GM19324 (cell line): ENCODE results near the gene REXO2.

Experiments used
- ATAC-seq: cut with Tn5 transposase; IDR thresholded peaks from one replicate; pipeline ENCODE4 v1.9.1; 2021; ENCODE audit warnings: mild to moderate bottlenecking, moderate library complexity; ENCODE audit not compliant: unreplicated experiment, low FRiP score

Gene REXO2

DNA sequence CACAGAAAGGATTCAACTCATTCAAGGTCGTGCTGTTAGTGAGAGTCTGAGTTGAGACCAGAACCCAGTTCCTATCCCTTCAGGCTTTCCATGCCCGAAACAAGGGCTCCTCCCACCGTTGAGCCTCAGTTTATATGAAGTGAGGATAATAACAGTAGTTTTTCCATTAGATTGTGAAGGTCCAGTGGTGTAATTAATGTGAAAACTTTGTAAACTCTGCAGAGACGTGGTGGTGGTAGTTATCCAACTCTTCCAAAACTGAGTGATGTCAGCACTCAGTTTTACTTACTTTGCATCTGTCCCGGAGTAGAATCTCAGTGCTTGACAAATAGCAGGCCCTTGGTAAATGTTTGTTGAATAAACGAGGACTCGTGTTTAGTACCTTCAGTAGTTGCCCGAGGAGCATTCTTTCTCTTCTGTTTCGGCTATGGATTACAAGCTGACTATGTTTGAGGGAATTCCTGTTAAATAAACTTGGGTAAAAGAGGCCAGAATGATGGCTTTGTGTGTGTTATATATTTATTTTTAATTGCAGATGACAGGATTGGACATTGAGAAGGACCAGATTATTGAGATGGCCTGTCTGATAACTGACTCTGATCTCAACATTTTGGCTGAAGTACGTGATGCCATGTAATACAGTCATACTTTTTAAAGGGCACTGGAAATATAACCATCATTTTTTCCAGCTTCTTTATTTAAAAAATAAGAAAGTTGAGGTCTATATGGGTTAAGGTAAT, 1.0 kb downstream of the REXO2 start:
- no peak for ATAC-seq

DNA sequence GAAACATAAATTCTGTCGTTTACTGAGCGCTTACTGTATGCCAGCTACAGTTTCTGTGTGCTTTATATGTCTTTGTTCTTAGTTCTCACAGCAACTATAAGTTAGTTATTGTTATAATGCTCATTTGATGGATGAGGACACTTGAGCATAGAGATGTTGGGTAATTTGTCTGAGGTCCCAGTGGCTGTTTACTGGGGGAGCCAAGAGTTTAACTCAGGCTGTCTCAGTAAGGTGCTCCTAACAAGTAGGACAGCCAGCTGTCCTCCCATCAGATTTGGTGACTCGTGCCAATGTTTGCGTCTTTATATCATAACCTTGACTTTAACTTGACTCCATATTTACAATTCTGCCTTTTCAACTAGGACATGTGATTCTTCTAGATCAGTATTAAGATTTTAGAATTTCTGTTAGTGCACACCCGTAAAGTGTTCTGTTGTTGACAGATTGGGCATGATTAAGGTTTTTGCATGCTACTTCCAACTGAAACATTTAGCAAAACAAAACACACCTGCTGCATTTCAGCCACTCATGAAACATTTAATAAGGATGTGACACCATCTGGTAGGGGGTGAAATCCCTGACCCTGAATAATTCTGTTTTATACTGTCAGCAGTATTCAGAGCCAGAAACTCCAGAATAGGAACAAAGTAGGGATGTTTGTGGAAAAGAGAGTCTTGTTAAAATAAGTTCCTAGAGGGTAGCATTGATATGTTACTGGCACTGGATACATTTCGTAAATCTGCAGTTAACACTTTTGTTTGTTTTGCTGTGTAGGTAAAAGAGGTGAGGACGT, 1.9 kb downstream of the REXO2 start:
- no peak for ATAC-seq

DNA sequence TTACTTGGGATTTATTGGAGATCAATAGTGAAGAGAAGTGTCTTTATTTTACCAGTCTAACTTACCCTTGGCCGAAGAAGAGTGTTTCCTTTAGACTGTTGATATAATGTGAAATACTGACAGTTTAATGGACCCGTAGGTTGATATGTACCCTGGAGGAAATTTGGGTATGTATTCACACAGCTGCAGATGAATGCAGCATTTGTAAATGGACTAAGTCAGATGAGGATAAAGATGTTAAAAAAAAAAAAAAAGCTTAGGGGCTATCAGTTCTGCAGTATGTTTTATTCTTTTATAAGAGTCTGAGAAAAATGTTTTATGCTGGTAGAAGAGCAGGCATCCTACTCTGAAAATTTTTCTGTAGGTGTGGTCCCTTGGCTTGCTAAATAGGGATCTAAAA, 2.7 kb downstream of the REXO2 start:
- no peak for ATAC-seq

DNA sequence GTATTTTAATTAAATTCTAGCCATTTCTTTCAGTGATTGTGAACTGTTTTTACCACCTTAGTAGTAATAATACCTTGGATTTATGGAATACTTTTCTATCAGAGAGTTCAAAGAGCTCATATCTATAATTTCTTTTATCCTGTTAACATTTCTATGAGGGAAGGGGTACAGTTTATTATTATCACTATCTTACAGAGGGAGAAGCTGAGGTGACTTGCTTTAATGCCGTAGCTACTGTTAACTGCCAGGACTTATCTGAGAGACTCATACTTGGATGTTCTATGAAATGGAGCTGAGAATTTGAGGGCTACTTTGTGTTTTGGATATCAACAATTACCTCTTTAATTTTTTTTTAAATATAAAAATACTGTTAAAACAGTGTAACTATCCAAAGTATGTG, 3.3 kb downstream of the REXO2 start:
- no peak for ATAC-seq

DNA sequence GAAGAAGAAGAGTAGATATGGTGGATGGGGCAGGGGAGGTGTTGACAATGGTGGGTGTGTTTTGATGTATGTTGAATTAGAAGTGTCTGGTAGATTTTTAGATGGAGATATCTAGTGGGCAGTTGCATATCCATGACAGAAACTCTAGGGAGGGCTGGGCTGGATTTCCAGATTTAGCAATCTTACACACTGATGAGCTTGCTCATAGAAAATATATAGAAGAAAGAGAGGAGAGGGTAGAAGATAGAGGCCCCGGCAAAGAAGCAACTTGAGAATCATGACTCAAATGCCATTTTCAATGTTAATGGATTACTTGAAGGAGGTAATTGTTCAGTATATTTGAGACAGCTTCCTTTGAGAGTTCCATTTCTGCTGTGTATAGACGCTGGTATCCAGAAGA, 8.2 kb downstream of the REXO2 start:
- ATAC-seq: no peak

DNA sequence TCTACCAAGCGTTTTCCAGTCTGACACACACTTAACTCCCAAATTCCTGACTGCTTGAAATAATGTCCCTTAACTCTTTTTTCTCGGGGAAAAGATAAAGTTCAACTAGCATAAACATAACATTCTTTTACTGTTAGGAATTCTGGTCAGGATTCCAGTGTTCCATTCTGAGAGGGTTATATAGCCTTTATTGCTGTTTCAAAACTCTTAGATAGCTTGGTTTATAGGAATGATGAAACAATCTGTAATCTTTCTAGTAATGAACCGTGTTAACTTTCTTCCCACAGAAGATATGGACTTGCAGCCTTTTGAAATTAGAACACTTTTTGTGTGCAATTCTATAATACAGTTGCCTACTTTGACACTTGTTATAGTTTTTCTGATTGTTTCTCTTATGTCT, 8.6 kb downstream of the REXO2 start:
- no peak for ATAC-seq

DNA sequence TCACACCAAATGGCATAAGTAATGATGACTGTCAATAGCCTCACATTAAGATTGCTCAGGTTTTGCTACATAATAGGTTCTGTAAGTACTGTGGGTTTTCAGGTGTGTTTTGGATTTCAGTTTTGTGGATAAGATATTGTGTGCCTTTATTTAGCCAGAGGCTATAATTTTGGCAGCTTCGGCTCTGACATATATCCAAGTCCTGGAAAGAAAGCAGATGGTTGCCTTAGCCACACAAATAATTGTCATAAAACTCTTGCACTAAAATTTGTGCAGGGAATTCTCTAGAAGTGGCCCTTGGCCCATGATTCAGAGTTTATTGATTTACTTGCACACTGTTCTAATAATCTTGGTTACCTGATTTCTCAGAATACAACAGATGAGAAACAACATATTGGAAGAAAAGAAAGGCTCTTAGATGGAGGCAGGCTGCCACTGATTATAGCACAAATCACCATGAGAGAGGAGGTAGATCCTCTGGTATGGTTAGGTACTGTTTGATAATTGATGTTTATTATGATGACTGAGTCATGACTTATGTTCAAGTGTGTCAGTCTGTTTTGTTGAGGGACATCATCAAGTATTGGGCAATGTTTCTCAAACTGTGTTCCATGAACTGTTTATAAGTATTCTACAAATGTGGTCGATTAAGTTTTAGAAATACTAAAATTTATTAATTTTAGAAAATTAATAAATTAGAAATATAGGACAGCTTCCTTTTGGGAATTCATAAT, 9.6 kb downstream of the REXO2 start:
- ATAC-seq: no peak

DNA sequence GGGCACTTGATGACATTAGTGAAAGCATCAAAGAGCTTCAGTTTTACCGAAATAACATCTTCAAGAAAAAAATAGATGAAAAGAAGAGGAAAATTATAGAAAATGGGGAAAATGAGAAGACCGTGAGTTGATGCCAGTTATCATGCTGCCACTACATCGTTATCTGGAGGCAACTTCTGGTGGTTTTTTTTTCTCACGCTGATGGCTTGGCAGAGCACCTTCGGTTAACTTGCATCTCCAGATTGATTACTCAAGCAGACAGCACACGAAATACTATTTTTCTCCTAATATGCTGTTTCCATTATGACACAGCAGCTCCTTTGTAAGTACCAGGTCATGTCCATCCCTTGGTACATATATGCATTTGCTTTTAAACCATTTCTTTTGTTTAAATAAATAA, 10.6 kb downstream of the REXO2 start:
- ATAC-seq: no peak

DNA sequence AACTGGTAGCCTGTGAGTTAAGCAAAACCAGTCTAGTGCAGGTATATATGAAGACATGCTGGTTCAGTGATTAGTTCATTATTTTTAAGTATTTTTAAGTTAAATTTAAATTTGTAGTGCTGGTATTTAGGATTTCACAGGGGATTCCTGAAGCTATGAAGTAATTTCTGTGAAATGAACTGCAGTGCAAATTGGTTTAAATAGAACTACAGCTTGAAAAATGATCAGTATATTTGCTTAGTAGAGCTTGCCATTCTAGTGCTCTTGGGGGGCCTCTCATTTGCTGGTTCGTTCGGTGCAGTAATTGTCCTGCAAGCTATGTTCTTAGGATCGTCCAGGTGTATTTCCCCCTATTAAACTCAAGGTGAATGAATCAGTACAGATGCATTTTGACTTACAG, 13.1 kb downstream of the REXO2 start:
- ATAC-seq: no peak

DNA sequence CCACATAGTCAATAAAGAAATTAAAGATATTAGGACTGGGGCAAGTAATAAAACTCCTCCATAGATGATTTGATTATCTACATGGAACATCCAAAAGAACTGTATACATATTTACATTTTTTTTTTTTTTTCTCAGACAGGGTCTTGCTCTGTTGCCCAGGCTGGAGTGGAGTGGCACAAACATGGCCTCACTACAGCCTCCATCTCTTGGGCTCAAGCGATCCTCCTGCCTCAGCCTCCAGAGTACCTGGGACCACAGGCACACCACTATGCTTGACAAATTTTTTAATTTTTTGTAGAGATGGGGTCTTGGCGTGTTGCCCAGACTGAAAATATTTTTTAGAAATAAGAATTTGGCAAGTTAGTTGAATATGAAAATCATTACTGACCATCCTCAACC, 24.7 kb downstream of the REXO2 start:
- ATAC-seq: no peak

DNA sequence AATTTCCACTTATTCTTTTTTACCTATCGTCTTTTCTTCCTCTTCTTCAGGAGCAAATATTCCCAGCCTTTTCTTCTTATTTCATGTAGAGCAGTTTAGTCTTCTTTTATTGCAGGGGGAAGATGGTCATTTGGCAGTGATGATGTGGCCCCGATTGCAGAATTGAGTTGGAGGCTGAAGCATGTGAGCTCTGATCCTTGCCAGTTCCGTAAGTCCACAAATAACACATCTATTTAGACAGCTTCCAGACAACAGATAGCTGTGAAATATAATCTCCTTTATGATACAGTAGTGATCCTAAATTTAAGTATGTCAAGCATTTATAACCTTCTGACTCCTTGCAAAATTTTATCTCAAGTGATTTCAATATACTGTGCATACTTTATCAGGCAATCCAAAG, 27.5 kb downstream of the REXO2 start:
- ATAC-seq: no peak

DNA sequence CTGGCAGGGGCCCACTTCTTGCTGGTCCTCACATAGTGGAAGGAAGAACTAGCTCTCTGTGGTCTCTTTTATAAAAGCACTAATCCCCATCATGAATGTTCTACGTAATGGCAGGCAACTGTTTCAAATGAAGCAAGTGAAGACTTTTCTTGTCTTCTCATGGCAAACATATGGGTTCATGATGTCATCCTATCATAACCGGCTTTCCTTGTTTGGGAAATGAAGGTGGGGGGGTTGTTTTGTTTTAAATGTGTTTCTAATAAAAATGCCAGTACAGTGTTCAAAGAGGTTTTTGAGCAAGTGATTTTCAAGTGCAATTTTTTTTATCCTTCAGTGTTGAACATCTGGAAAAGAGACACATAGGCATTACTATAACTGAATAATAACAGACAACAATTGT, 33.4 kb downstream of the REXO2 start:
- ATAC-seq: no peak

DNA sequence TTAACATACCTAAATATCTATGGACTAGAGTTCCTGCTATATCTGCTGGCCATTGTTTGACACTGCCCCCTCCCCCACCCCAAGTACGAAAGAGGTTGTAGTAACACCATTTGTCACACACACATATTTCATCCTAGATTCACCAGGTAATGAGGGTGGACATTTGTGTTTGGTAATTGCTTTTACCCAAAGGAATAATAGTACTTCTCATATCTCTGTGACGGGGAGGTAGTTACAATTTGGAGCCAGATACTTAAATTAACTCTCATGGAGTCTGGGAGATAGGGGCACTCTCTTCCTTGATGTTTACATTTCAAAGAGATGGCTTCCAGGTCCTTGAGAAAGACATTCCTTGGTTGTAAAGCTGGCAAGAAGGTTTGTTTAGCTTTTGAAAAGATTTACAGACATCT, 38.7 kb downstream of the REXO2 start:
- no peak for ATAC-seq

DNA sequence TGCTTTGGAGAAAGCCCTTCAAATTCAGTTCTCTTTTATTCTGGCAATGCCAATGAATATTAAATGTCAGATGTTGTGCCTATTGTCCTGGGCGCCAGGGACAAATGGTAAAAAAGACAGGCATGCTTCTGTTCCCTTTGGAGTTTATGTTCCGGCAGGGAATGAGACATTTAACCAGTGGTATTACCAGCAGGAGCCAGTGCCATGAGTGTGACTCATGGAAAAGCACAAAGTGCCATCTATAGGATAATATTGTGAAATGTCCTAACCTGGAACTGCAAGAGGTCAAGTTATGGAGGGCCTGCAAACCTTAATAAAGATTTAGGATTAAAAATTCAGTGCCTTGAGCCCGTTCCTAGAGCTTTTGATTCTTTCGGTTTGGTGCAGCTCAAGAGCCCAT, 39.5 kb downstream of the REXO2 start:
- no peak for ATAC-seq

DNA sequence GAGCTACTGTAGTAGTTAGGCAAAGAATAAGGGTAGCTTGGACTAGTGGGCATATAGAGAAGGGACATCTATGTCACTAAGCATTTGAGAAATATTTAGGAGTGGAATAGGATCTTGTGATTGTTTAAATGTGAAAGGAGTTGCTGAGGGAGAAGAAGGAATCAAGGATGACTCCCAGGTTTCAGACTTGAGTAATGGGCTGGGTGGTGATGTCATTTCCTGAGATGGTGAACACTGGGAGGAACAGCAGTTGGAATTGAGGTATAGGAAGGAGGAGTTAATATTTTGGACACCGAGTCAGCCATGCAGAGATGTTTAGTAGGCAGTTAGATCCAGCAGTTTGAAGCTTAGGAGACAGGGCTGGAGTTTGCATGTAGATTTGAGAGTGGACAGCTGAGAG, 40.1 kb downstream of the REXO2 start:
- ATAC-seq: no peak

DNA sequence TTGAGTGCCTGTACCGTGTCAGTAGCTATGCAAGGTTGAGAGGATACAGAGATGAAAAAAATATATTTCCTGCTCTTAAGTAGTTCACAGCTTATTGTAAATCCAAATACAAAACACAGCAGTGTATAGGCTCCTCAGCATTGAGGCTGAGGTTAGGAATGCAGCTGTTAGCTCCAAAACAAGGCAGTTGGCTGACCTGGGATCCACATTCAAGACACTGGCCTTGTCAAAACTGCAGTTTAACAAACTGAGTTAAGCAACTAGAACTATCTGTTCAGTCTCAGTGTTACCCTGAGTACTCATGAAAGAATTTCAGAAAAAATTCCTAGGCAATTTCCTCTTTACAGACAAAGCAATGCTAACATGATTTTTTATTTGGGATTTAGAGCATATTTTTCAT, 42.8 kb downstream of the REXO2 start:
- no peak for ATAC-seq

DNA sequence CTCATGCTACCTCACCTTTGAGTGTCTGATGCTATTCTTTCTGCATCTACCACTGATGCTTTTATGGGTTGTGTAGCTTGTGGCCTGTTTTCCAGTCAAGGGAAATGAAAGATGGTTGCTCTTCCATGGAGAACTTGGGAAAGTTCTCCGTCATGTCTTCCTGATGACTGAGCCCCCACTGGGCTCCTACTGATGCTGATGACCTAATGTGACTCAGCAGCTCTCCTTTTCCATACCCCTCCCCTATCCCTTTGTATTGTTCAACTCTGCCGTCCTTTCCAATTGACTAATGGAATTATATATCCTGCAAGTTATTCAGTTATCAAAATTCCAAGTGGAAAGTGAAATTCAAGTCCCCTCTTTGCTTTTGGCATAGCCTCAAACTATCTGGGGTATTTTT, 44.7 kb downstream of the REXO2 start:
- no peak for ATAC-seq

DNA sequence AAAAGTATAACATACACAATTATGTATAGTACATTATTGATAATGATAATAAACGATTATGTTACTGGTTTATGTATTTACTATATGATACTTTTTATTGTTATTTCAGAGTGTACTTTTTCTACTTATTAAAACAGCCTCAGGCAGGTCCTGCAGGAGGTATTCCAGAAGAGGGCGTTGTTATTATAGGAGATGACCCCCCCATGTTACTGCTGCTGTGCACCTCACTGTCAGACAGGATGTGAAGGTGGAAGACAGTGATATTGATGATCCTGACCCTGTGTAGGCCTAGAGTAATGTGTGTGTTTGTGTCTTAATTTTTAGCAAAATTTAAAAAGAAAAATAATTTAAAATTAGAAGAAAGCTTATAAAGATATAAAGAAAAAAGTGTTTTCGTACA, 57.6 kb downstream of the REXO2 start:
- no peak for ATAC-seq

DNA sequence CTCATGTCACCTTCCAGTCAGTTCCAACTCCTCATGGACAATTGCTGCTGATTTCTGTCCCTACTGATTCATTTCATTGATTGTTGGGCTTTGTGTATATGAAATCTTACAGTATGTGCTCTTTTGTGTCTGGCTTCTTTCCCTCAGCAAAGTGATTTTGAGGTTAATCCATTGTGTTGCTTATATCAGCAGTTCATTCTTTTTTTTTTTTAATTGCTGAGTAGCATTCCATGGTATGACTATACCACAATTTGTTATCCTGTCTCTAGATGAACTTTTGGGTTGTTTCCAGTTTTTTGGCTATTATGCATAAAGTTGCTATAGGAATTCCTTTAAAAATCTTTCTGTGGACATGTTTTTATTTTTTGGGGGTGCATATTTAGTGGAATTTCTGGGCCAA, 60.5 kb downstream of the REXO2 start:
- no peak for ATAC-seq
